ENCODE measurements around the gene TSHZ3. TPM values are rescaled to one million over a fixed set of nuclear protein-coding genes. Genes with fewer than 3 reads are reported as not detected.

TSHZ3 gene
- total and polyA plus RNA-seq, 2 of the 13 experiments (the other 11 are each of a cell fraction or from before 2014, with no cell fraction given) = not detected

DNA sequence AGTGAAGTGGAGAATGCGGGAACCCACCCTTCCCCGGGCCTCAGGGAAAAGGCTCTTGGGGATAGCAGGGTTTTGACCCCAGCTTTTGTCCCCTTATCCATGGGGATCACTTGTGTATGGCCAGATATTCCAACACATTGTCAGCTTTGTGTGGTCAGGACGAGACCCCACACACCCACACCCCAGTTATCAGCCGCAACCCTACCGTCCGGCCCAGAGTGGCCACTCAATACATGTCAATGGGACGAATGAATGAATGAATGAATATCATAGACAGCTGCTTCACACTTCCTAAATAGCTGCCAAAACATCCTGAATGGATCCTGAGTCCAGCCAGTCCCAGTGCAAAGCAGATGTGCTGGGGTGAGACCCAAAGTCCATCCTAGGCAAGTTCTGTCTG is 64.6 kb downstream of the TSHZ3 start (continued):
- TF ChIP-seq, protein P1, sequence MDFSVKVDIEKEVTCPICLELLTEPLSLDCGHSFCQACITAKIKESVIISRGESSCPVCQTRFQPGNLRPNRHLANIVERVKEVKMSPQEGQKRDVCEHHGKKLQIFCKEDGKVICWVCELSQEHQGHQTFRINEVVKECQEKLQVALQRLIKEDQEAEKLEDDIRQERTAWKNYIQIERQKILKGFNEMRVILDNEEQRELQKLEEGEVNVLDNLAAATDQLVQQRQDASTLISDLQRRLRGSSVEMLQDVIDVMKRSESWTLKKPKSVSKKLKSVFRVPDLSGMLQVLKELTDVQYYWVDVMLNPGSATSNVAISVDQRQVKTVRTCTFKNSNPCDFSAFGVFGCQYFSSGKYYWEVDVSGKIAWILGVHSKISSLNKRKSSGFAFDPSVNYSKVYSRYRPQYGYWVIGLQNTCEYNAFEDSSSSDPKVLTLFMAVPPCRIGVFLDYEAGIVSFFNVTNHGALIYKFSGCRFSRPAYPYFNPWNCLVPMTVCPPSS (IDR thresholded peaks at IDR 0.05) = no peak
- TF ChIP-seq ZNF296 (CRISPR knock-in tag; conservative IDR thresholded peaks at IDR 0.05) = no peak

DNA sequence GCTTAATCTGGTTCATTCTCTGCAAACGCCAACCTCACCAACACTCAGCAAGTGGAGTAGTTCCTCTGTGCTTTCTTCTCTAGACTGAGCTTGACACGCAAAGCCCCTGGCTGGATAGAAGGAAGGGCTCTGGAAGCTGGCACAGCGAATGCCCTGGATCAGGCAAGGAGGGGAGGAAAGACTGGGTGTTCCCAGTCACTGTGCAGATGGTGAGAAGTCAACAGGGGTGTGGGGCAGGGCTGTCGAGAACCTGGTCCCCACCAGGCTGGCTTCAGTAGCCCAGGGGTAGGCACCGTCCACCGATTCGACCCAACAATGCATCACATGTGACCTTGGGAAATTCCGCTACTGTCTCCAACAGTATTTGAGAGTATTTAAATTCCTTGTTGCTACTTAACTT is 65.5 kb downstream of the TSHZ3 start:
- ATAC-seq (no peak), DNase-seq (ENCODE audit: low spot score) (no peak), FAIRE-seq (no peak)
- no peak overlapping the region for H3K27ac ChIP-seq (ENCODE audit: extremely low read length, insufficient read depth, low read length)
- no peak overlapping the region for H3K4me2 ChIP-seq (ENCODE audit: low read depth, low read length)
- no peaks in the 10 kb centered on the region for H3K79me2 ChIP-seq (ENCODE audit: insufficient read depth, low read length)
- no peaks in the 10 kb centered on the region for H3K4me1 ChIP-seq (ENCODE audit: insufficient read depth, low read length)
- BruUV-seq (replicated peaks) = no TSS peak
- H3K9me3 ChIP-seq (ENCODE audit: low read length) = no peaks in the 10 kb centered on the region
- in situ Hi-C loops (cut with HindIII; ENCODE audit: extremely low pct_ligation_motif_present, low pct_unique_long_range_greater_than_20kb) = no loop called here
- peaks cover 0 to 7% of the 10 kb centered on the region in 2 experiments; a peak in 1 of 5 replicates for H3K27me3 ChIP-seq (ENCODE audit: control insufficient read depth in 1 of 2, insufficient read depth in 2 of 2, low read length in 2 of 2)
- POLR2A ChIA-PET = no interaction called here
- 28% methylated on average over 3 of the region's 8 CpGs for WGBS (ENCODE audit: low lambda C conversion rate)
- H3K4me3 ChIP-seq (replicated peaks in 1 of 3; ENCODE audit: insufficient read depth in 1 of 3, low read depth in 2 of 3, low read length in 3 of 3) = no peak overlapping the region
- no peaks in the 10 kb centered on the region for H3K36me3 ChIP-seq (replicated peaks in 1 of 2; ENCODE audit: control insufficient read depth in 1 of 2, insufficient read depth in 2 of 2, low read length in 2 of 2)
- no peaks in the 10 kb centered on the region for H4K20me1 ChIP-seq (ENCODE audit: insufficient read depth, low read length)
- intact Hi-C loops (cut with micrococcal nuclease; ENCODE audit: unreplicated experiment) = no loop called here
- no peak overlapping the region for H3K9ac ChIP-seq (ENCODE audit: insufficient read depth, low read depth, low read length)
- CTCF ChIA-PET (ENCODE audit: low intra/inter-chr PET ratio, low total read pairs) = no interaction called here
- no peak overlapping the region for H2AFZ ChIP-seq (ENCODE audit: low read length)
- TF ChIP-seq, protein P2, sequence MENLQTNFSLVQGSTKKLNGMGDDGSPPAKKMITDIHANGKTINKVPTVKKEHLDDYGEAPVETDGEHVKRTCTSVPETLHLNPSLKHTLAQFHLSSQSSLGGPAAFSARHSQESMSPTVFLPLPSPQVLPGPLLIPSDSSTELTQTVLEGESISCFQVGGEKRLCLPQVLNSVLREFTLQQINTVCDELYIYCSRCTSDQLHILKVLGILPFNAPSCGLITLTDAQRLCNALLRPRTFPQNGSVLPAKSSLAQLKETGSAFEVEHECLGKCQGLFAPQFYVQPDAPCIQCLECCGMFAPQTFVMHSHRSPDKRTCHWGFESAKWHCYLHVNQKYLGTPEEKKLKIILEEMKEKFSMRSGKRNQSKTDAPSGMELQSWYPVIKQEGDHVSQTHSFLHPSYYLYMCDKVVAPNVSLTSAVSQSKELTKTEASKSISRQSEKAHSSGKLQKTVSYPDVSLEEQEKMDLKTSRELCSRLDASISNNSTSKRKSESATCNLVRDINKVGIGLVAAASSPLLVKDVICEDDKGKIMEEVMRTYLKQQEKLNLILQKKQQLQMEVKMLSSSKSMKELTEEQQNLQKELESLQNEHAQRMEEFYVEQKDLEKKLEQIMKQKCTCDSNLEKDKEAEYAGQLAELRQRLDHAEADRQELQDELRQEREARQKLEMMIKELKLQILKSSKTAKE (CRISPR knock-in tag; IDR thresholded peaks at IDR 0.05; ENCODE audit: borderline replicate concordance) = no peak
- TF ChIP-seq ISX (CRISPR knock-in tag; conservative IDR thresholded peaks at IDR 0.05) (no peak), ZNF530 (CRISPR knock-in tag; IDR thresholded peaks at IDR 0.05; ENCODE audit: low read depth) (no peak), ZNF274 (CRISPR knock-in tag; IDR thresholded peaks at IDR 0.05) (no peak), TAF1 (CRISPR knock-in tag; IDR thresholded peaks at IDR 0.05) (no peak), ZNF12 (CRISPR knock-in tag; IDR thresholded peaks at IDR 0.05) (no peak), ZBTB38 (CRISPR knock-in tag; IDR thresholded peaks at IDR 0.05) (no peak), ZNF30 (CRISPR knock-in tag; IDR thresholded peaks at IDR 0.05) (no peak), SIN3A (IDR thresholded peaks at IDR 0.05; ENCODE audit: borderline replicate concordance, low read depth, low read length) (no peak), EHMT2 (IDR thresholded peaks at IDR 0.05; ENCODE audit: borderline replicate concordance, low read depth, low read length) (no peak), MXI1 (IDR thresholded peaks at IDR 0.05; ENCODE audit: borderline replicate concordance, low read depth, low read length) (no peak), ZNF83 (CRISPR knock-in tag; IDR thresholded peaks at IDR 0.05; ENCODE audit: borderline replicate concordance) (no peak), SNAPC2 (CRISPR knock-in tag; IDR thresholded peaks at IDR 0.05) (no peak), GTF3A (CRISPR knock-in tag; conservative IDR thresholded peaks at IDR 0.05) (no peak), ZNF781 (CRISPR knock-in tag; IDR thresholded peaks at IDR 0.05; ENCODE audit: borderline replicate concordance, not compliant biosample characterization) (no peak)
- TF ChIP-seq, protein P3, sequence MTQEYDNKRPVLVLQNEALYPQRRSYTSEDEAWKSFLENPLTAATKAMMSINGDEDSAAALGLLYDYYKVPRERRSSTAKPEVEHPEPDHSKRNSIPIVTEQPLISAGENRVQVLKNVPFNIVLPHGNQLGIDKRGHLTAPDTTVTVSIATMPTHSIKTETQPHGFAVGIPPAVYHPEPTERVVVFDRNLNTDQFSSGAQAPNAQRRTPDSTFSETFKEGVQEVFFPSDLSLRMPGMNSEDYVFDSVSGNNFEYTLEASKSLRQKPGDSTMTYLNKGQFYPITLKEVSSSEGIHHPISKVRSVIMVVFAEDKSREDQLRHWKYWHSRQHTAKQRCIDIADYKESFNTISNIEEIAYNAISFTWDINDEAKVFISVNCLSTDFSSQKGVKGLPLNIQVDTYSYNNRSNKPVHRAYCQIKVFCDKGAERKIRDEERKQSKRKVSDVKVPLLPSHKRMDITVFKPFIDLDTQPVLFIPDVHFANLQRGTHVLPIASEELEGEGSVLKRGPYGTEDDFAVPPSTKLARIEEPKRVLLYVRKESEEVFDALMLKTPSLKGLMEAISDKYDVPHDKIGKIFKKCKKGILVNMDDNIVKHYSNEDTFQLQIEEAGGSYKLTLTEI (CRISPR knock-in tag; conservative IDR thresholded peaks at IDR 0.05) = no peak
- TF ChIP-seq, protein P4, sequence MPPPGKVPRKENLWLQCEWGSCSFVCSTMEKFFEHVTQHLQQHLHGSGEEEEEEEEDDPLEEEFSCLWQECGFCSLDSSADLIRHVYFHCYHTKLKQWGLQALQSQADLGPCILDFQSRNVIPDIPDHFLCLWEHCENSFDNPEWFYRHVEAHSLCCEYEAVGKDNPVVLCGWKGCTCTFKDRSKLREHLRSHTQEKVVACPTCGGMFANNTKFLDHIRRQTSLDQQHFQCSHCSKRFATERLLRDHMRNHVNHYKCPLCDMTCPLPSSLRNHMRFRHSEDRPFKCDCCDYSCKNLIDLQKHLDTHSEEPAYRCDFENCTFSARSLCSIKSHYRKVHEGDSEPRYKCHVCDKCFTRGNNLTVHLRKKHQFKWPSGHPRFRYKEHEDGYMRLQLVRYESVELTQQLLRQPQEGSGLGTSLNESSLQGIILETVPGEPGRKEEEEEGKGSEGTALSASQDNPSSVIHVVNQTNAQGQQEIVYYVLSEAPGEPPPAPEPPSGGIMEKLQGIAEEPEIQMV (CRISPR knock-in tag; IDR thresholded peaks at IDR 0.05; ENCODE audit: low read depth) = no peak

Data from HepG2 (cell line).